Psoas muscle (tissue), 8 donors: ENCODE measurements around the gene CMTM2. TPM values are rescaled to one million over a fixed set of nuclear protein-coding genes. Genes with fewer than 3 reads are reported as not detected.
A peak's percentile ranks its signal among the peaks of the same experiment; 100 is the strongest.

ENCODE experiments used
- ATAC-seq, 4 donors: fragments of 200-7000 bp; cut with Tn5 transposase; one replicate each; pipeline ENCODE4 v1.9.1; 2020; ENCODE audit warnings: moderate library complexity in 3 of 4, mild to moderate bottlenecking in 2 of 4
- DNase-seq, 2 donors: peaks; one replicate each; pipeline ENCODE4 v3.0.0-alpha.2; 2020
- H3K27ac ChIP-seq: fragments of 200-600 bp; one replicate; pipeline ENCODE4 v1.8.0; 2022
- H3K27me3 ChIP-seq, 3 donors: fragments of 200-600 bp in 1 of 3; one replicate each; pipeline versions ENCODE4 v1.6.1 to v1.8.0; 2013 to 2022; ENCODE audit warnings: low read length in 2 of 3, mild to moderate bottlenecking in 2 of 3, moderate library complexity in 1 of 3; ENCODE audit not compliant: insufficient read depth in 3 of 3
- H3K36me3 ChIP-seq, 2 donors: fragments of 200-600 bp in 1 of 2; one replicate each; pipeline versions ENCODE4 v1.6.1 to v1.8.0; 2013 to 2022; ENCODE audit warnings: low read depth in 1 of 2, mild to moderate bottlenecking in 1 of 2, moderate library complexity in 1 of 2; ENCODE audit not compliant: insufficient read depth in 1 of 2
- H3K4me1 ChIP-seq: fragments of 200-600 bp; one replicate; pipeline ENCODE4 v1.8.0; 2022
- H3K4me3 ChIP-seq: fragments of 200-600 bp; one replicate; pipeline ENCODE4 v1.8.0; 2022; ENCODE audit warnings: mild to moderate bottlenecking
- H3K9me3 ChIP-seq: fragments of 200-600 bp; one replicate; pipeline ENCODE4 v1.8.0; 2022
- WGBS, 3 donors: extraction: QIAGEN DNeasy Blood & Tissue Kit; methylation state at CpG; one replicate each; pipeline versions ENCODE4 v1.1.6 to v1.1.7; 2013; 5-methylcytosine and 5-hydroxymethylcytosine counted together
- intact Hi-C, 2 donors: fragments of 100-400 bp; cut with DNase I; formaldehyde crosslinking; loops; one replicate each; pipeline versions ENCODE4 v1.11.0 to v1.14.2; 2022
- polyA plus RNA-seq, 3 donors: library from polyadenylated mRNA; stranded (reverse); fragments of 200-250 nt; gene quantifications; one replicate each; pipeline ENCODE4 v1.2.3, GENCODE V29; 2013
- total RNA-seq, 4 donors: library from RNA; stranded (reverse); fragmentation: NEBNext Ultra II Directional in 2 of 4; extraction: Animal tissue kit (Norgen Biotek cat#: 25700) in 2 of 4; gene quantifications; one replicate each; pipeline versions ENCODE4 v1.2.1 to v1.2.4, GENCODE V29; 2021 to 2023
- TF ChIP-seq, protein P1 (sequence below): fragments of 200-600 bp; IDR thresholded peaks from one replicate; pipeline ENCODE4 v1.8.0; 2022; ENCODE audit warnings: antibody characterized with exemption
- donor health status: healthy with polysubstance abuse.
- donor health status: DM: no; HTN: no; CAD: no; lungs with moderate emphysema.
- donor health status: Bipolar disorder and iron deficiency.
- donor health status: healthy.
- donor health status: DM: yes; HTN: yes; CAD: no.
- donor health status: DM: no; HTN: no; CAD: no.
- donor health status: DM: no; HTN: no; CAD: no.
- donor health status: DM: yes; HTN: yes; CAD: no.

CMTM2 gene
- total and polyA plus RNA-seq, 7 donors, result 0.17 TPM; not detected in 6

DNA sequence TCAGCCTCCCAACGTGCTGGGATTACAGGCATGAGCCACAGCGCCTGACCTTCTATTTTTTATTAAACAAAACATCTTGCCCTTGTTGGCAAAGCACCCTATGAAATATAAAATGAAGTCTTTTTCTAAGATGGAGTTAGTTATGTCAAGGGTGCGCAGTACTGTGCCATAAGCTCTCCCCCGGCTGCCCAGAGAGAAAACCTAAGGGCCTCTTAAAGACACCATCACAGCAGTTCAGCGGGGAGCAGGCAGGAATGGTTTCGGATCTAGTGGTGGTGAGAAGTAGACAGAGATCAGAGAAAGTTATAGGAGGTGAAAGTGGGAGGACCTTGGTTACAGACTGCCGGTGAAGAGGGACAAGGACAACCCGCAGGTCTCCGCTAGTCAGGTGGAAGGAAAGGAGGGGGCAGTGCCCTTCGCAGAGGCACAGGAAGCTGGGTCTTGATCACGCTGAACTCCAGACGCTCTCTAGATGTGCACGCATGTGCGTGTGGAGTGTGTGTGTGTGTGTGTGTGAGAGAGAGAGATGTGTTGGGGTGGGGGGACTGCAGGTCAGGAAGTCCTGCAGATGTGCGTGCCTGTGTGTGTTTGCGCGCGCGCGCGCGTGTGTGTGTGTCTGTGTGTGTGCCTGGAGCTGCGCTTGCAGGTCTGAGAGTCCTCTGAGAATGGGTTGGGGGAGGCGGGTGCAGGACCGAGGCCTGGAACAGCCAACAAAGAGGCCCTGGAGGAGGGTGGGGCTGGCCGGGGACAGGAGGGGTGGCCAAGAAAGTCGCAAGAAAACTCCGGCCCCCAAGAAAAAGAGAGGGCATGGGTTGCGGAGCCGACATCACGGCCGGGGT, 24.5 kb downstream of the CMTM2 start:
- WGBS, 3 donors, result 12 to 15% (median 15%) methylated on average over 30 to 32 of the region's 32 CpGs
- Histone ChIP-seq H3K9me3 (no peaks in the 10 kb centered on the region), H3K36me3 (no peaks in the 10 kb centered on the region), H3K27ac (no peak overlapping the region), H3K4me3 (peak overlapping the region; percentile 78), H3K27me3 (peaks cover 0 to 22% (median 7%) of the 10 kb centered on the region in 3 donors), H3K4me1 (no peaks in the 10 kb centered on the region)
- intact Hi-C loops, result loop anchor here in 1 of 2 donors (10.0 kb wide), 2 partner anchors 119 to 199 kb away; no protein-coding TSS in a partner anchor
- DNase-seq (peak; percentile 63 to 78), ATAC-seq (peak in 3 of 4 donors; percentile 5 to 20 (median 20))
- TF ChIP-seq, protein P1, sequence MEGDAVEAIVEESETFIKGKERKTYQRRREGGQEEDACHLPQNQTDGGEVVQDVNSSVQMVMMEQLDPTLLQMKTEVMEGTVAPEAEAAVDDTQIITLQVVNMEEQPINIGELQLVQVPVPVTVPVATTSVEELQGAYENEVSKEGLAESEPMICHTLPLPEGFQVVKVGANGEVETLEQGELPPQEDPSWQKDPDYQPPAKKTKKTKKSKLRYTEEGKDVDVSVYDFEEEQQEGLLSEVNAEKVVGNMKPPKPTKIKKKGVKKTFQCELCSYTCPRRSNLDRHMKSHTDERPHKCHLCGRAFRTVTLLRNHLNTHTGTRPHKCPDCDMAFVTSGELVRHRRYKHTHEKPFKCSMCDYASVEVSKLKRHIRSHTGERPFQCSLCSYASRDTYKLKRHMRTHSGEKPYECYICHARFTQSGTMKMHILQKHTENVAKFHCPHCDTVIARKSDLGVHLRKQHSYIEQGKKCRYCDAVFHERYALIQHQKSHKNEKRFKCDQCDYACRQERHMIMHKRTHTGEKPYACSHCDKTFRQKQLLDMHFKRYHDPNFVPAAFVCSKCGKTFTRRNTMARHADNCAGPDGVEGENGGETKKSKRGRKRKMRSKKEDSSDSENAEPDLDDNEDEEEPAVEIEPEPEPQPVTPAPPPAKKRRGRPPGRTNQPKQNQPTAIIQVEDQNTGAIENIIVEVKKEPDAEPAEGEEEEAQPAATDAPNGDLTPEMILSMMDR, result no peak

DNA sequence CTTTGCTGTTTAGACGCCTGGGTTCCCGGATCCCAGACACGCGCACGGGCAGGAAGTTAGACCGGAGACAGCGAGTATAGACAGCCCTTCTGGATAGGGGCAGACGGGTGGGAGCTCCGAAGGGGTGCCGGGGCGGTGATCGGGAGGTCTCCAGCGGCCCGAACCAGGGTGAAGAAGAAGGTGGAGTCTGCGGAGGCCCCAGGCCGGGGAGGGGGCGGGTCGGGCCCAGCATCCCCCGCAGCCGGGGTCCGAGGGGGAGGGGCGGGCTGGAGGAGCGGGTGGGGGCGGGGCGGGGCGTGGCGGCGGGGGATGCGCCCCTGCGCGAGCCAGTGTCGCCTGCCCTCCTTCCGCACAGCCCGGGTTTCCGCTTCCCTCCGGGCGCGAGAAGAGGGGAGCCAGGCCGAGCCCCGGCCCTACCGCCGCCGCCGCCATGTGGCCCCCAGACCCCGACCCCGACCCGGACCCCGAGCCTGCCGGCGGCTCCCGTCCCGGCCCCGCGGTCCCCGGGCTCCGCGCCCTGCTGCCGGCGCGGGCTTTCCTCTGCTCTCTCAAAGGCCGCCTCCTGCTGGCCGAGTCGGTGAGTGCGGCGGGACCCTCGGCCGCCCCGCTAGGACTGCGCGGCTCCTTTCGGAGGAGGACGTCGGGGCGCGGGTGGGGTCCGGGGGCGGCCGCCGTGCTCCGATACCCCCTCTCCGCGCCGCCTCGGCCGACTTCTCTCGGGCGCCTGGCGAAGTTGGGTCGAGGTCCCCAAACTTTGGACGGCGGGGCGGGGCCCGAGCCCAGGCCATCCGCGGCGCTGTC, 25.3 kb downstream of the CMTM2 start, which contains the start of gene CMTM3:
CMTM3 (plus strand) TSS at position 329 of the 801 bp plus-strand sequence; CDS start at position 431, 102 bp downstream.
- peaks cover 0 to 22% (median 7%) of the 10 kb centered on the region in 3 donors for H3K27me3 ChIP-seq
- DNase-seq (peak; percentile 76 to 82), ATAC-seq (peak; percentile 56 to 63 (median 60))
- WGBS, 3 donors, result 0 to 1% (median 1%) methylated on average over 42 to 94 of the region's 96 CpGs
- no peaks in the 10 kb centered on the region for H3K9me3 ChIP-seq
- intact Hi-C loops, result loop anchor here in 1 of 2 donors (10.0 kb wide), 2 partner anchors 120 to 200 kb away; no protein-coding TSS in a partner anchor
- no peaks in the 10 kb centered on the region for H3K4me1 ChIP-seq
- peak within 1 kb of the TSS; percentile 78 for H3K4me3 ChIP-seq
- TF ChIP-seq, protein P1, result peak; percentile 70
- H3K36me3 ChIP-seq, result no peaks in the 10 kb centered on the region
- peak within 1 kb of the TSS; percentile 74 for H3K27ac ChIP-seq

DNA sequence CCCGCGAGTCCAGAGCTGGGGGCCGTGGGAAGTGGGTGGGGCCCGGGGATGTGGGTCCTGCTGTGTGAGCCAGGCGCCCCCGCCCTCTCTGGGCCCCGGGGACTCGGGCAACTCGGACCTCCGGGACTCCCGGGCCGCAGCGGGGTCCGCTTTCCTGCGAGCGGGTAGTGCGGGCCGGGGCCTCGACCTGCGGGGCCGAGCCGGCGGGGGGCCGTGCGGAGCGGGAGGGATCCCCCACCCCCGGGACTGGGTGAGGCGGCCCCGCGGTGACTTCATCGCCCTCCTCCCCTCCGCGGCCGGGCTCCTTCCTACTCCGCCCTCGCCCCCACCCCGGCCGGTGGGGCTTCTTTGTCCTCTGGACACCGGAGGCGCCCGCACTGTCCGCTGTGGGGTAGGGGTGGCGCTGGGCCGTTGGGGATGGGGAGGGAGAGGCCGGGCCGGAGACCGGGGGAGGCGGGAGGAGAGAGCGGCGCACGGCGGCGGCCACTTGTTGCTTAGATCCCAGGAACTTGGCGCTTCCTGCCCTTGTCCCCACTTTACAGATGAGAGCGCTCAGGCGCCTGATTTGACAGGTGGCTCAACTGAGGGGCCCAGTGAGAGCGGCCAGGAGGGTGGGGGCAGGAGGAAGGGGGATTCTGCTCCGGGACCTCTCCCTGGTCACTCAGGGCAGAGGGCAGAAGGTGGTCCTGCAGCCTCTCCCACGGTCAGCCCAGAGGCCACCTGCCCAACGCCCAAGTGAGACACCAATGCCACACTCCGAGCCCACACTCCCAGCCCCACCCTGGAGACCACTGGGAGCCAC, 26.1 kb downstream of the CMTM2 start:
- no peaks in the 10 kb centered on the region for H3K4me1 ChIP-seq

More for the DNA sequence above, 26.1 kb downstream of the CMTM2 start:
- intact Hi-C loops, result loop anchor here in 1 of 2 donors (10.0 kb wide), 2 partner anchors 121 to 201 kb away; no protein-coding TSS in a partner anchor
- peaks cover 0 to 6% of the 10 kb centered on the region in 2 donors for H3K36me3 ChIP-seq
- peak overlapping the region; percentile 74 for H3K27ac ChIP-seq
- DNase-seq, result peak; percentile 76 to 82
- peaks cover 0 to 22% (median 7%) of the 10 kb centered on the region in 3 donors for H3K27me3 ChIP-seq
- ATAC-seq, result peak; percentile 20 to 39 (median 25)
- 11 to 20% (median 20%) methylated on average over 36 to 61 of the region's 61 CpGs for WGBS, 3 donors
- no peaks in the 10 kb centered on the region for H3K9me3 ChIP-seq
- H3K4me3 ChIP-seq, result peak overlapping the region; percentile 78
- TF ChIP-seq, protein P1, result no peak
